NCI-H82 (cell line): ENCODE data around the gene UPK3BL2.
"Not testable (repeated sequence)": the region's sequence is repeated elsewhere in the genome, so short reads cannot be mapped to it uniquely, and the experiment has no call there.

Experiments used
- DNase-seq: peaks from one replicate; lab custom pipeline; 2025; lab: John Stamatoyannopoulos, UW

Gene UPK3BL2

DNA sequence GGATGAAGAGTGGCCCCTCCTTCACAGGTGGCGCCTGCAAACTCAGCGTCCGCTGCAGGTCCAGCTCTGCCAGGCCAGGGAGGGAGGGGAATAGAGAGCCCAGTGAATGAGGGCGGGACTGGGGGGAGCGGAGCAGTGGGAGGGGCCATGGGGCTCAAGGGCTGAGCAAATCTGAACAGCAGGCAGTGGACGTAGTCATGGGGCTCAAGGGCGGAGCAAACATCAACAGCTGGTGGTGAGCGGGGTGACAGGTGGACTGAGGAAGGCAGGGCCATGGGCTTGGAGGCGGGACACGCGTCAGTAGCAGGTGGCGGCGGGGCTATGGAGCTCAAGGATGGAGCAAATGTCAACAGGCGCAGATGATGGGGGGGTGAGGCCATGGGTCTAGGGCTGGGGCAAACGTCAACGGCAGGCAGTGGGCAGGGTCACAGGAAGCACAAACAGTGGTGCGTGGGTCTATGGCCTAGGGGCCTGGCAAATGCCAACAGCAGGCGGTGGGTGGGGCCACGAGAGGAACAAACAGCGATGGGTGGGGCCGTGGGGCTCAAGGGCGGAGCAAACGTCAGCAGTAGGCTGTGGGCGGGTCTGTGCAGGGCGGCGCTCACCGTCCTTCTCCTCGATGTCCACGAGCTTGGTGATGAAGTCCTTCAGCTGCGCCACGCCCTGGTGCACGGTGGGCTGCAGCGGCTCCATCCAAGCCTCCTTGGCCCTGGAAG, 50.1 kb downstream of the UPK3BL2 start:
- DNase-seq = not testable (repeated sequence)

DNA sequence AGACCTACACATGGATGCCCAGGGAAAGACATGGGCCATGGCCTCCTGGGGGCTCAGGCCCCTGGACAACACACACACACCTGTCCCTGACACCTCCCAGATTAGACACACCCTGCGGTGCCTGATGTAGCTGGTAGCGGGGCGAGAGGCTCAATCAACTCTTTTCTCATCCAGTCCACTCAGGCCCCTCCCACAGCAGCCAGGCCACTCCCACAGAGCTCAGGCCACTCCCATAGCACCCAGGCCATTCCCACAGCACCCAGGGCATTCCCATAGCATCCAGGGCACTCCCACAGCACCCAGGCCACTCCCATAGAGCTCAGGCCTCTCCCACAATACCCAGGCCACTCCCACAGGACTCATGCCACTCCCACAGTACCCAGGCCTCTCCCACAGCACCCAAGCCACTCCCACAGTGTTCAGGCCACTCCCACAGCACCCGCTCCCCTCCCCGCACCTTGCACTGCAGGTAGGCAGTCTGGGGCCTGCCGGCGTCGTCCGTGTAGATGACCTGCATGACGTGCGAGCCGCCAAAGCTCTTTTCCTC, 52.9 kb downstream of the UPK3BL2 start:
- DNase-seq = not testable (repeated sequence)
